ENCODE results near the gene TCF25. TPM values are rescaled to one million over a fixed set of nuclear protein-coding genes. Genes with fewer than 3 reads are reported as not detected.

Gene TCF25
- total and polyA plus RNA-seq, 2 experiments from 2014 or later = 95.4 to 143 TPM

DNA sequence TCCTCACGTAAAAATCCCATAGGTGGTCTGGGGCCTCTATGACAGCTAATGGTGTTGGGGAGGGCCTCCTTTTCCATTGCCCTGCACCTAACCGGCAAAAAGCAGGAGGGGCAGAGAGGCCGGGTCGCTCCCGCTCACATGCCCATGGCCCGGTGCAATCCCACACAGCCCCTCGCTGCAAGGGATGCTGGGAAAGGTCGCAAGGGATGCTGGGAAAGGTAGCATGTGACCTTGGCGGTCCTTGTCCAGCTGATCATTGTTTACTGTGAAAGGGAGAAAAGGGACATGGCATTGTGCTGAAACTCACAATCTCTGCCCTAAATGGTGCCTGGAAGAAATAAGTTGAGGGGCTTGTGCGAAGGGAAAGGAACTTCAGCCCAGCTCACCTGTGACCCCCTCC, 85.2 kb downstream of the TCF25 start:
- H3K27ac ChIP-seq (ENCODE audit: low read depth) = no peak overlapping the region
- no peak overlapping the region for H3K4me2 ChIP-seq
- Mint-ChIP-seq H3K36me3 (ENCODE audit: low read depth) (peaks cover 29% of the 10 kb centered on the region), H3K4me3 (no peak overlapping the region; the same call in 2 of the 3 replicates), H3K4me1 (peaks cover 9% of the 10 kb centered on the region), H3K9me3 (no peaks in the 10 kb centered on the region), H3K27ac (no peak overlapping the region; the same call in 1 of the 2 replicates), H3K27me3 (ENCODE audit: insufficient read depth, low read depth, poor library complexity) (peaks cover 10% of the 10 kb centered on the region)
- no peak overlapping the region for H2AFZ ChIP-seq
- H4K20me1 ChIP-seq (replicated peaks; ENCODE audit: insufficient read depth) = no peaks in the 10 kb centered on the region; the same call in 1 of the 2 replicates
- TF ChIP-seq ZNF331 (CRISPR knock-in tag; IDR thresholded peaks at IDR 0.05; ENCODE audit: low read depth) (no peak), JUNB (IDR thresholded peaks at IDR 0.05; ENCODE audit: unreplicated experiment) (no peak), EZH2 (IDR thresholded peaks at IDR 0.05; ENCODE audit: low read depth, unreplicated experiment) (no peak), POLR2AphosphoS5 (IDR thresholded peaks at IDR 0.05; ENCODE audit: low read depth) (no peak), STAT1 (IDR thresholded peaks at IDR 0.05; ENCODE audit: unreplicated experiment) (no peak), CREB1 (CRISPR knock-in tag; IDR thresholded peaks at IDR 0.05; ENCODE audit: low read depth) (no peak), NANOG (IDR thresholded peaks at IDR 0.05; ENCODE audit: borderline replicate concordance) (no peak), ZNF114 (CRISPR knock-in tag; IDR thresholded peaks at IDR 0.05) (no peak), EZH2phosphoT487 (IDR thresholded peaks at IDR 0.05; ENCODE audit: unreplicated experiment) (no peak)
- TF ChIP-seq, protein P1, sequence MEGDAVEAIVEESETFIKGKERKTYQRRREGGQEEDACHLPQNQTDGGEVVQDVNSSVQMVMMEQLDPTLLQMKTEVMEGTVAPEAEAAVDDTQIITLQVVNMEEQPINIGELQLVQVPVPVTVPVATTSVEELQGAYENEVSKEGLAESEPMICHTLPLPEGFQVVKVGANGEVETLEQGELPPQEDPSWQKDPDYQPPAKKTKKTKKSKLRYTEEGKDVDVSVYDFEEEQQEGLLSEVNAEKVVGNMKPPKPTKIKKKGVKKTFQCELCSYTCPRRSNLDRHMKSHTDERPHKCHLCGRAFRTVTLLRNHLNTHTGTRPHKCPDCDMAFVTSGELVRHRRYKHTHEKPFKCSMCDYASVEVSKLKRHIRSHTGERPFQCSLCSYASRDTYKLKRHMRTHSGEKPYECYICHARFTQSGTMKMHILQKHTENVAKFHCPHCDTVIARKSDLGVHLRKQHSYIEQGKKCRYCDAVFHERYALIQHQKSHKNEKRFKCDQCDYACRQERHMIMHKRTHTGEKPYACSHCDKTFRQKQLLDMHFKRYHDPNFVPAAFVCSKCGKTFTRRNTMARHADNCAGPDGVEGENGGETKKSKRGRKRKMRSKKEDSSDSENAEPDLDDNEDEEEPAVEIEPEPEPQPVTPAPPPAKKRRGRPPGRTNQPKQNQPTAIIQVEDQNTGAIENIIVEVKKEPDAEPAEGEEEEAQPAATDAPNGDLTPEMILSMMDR (conservative IDR thresholded peaks at IDR 0.05; ENCODE audit: low read depth in 2 of 2) = no peak
- TF ChIP-seq, protein P2, sequence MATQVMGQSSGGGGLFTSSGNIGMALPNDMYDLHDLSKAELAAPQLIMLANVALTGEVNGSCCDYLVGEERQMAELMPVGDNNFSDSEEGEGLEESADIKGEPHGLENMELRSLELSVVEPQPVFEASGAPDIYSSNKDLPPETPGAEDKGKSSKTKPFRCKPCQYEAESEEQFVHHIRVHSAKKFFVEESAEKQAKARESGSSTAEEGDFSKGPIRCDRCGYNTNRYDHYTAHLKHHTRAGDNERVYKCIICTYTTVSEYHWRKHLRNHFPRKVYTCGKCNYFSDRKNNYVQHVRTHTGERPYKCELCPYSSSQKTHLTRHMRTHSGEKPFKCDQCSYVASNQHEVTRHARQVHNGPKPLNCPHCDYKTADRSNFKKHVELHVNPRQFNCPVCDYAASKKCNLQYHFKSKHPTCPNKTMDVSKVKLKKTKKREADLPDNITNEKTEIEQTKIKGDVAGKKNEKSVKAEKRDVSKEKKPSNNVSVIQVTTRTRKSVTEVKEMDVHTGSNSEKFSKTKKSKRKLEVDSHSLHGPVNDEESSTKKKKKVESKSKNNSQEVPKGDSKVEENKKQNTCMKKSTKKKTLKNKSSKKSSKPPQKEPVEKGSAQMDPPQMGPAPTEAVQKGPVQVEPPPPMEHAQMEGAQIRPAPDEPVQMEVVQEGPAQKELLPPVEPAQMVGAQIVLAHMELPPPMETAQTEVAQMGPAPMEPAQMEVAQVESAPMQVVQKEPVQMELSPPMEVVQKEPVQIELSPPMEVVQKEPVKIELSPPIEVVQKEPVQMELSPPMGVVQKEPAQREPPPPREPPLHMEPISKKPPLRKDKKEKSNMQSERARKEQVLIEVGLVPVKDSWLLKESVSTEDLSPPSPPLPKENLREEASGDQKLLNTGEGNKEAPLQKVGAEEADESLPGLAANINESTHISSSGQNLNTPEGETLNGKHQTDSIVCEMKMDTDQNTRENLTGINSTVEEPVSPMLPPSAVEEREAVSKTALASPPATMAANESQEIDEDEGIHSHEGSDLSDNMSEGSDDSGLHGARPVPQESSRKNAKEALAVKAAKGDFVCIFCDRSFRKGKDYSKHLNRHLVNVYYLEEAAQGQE (IDR thresholded peaks at IDR 0.05; ENCODE audit: unreplicated experiment) = no peak
- TF ChIP-seq, protein P3, sequence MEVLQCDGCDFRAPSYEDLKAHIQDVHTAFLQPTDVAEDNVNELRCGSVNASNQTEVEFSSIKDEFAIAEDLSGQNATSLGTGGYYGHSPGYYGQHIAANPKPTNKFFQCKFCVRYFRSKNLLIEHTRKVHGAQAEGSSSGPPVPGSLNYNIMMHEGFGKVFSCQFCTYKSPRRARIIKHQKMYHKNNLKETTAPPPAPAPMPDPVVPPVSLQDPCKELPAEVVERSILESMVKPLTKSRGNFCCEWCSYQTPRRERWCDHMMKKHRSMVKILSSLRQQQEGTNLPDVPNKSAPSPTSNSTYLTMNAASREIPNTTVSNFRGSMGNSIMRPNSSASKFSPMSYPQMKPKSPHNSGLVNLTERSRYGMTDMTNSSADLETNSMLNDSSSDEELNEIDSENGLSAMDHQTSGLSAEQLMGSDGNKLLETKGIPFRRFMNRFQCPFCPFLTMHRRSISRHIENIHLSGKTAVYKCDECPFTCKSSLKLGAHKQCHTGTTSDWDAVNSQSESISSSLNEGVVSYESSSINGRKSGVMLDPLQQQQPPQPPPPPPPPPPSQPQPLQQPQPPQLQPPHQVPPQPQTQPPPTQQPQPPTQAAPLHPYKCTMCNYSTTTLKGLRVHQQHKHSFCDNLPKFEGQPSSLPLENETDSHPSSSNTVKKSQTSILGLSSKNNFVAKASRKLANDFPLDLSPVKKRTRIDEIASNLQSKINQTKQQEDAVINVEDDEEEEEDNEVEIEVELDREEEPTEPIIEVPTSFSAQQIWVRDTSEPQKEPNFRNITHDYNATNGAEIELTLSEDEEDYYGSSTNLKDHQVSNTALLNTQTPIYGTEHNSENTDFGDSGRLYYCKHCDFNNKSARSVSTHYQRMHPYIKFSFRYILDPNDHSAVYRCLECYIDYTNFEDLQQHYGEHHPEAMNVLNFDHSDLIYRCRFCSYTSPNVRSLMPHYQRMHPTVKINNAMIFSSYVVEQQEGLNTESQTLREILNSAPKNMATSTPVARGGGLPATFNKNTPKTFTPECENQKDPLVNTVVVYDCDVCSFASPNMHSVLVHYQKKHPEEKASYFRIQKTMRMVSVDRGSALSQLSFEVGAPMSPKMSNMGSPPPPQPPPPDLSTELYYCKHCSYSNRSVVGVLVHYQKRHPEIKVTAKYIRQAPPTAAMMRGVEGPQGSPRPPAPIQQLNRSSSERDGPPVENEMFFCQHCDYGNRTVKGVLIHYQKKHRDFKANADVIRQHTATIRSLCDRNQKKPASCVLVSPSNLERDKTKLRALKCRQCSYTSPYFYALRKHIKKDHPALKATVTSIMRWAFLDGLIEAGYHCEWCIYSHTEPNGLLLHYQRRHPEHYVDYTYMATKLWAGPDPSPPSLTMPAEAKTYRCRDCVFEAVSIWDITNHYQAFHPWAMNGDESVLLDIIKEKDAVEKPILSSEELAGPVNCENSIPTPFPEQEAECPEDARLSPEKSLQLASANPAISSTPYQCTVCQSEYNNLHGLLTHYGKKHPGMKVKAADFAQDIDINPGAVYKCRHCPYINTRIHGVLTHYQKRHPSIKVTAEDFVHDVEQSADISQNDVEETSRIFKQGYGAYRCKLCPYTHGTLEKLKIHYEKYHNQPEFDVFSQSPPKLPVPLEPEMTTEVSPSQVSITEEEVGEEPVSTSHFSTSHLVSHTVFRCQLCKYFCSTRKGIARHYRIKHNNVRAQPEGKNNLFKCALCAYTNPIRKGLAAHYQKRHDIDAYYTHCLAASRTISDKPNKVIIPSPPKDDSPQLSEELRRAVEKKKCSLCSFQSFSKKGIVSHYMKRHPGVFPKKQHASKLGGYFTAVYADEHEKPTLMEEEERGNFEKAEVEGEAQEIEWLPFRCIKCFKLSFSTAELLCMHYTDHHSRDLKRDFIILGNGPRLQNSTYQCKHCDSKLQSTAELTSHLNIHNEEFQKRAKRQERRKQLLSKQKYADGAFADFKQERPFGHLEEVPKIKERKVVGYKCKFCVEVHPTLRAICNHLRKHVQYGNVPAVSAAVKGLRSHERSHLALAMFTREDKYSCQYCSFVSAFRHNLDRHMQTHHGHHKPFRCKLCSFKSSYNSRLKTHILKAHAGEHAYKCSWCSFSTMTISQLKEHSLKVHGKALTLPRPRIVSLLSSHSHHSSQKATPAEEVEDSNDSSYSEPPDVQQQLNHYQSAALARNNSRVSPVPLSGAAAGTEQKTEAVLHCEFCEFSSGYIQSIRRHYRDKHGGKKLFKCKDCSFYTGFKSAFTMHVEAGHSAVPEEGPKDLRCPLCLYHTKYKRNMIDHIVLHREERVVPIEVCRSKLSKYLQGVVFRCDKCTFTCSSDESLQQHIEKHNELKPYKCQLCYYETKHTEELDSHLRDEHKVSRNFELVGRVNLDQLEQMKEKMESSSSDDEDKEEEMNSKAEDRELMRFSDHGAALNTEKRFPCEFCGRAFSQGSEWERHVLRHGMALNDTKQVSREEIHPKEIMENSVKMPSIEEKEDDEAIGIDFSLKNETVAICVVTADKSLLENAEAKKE (CRISPR knock-in tag; IDR thresholded peaks at IDR 0.05) = no peak
- TF ChIP-seq, protein P4, sequence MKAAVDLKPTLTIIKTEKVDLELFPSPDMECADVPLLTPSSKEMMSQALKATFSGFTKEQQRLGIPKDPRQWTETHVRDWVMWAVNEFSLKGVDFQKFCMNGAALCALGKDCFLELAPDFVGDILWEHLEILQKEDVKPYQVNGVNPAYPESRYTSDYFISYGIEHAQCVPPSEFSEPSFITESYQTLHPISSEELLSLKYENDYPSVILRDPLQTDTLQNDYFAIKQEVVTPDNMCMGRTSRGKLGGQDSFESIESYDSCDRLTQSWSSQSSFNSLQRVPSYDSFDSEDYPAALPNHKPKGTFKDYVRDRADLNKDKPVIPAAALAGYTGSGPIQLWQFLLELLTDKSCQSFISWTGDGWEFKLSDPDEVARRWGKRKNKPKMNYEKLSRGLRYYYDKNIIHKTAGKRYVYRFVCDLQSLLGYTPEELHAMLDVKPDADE (IDR thresholded peaks at IDR 0.05) = no peak
- no peak for ATAC-seq
- DNase-seq (ENCODE audit: low spot score) = no peak
- no peaks in the 10 kb centered on the region for H3K36me3 ChIP-seq (ENCODE audit: insufficient read depth)
- H3K4me3 ChIP-seq = no peak overlapping the region
- no peaks in the 10 kb centered on the region for H3K9me2 ChIP-seq (ENCODE audit: insufficient read depth)
- no peaks in the 10 kb centered on the region for H3F3A ChIP-seq (replicated peaks; ENCODE audit: low read depth)
- no peaks in the 10 kb centered on the region for H3K79me2 ChIP-seq (replicated peaks; ENCODE audit: insufficient read depth)
- H3K27me3 ChIP-seq (ENCODE audit: insufficient read depth) = no peaks in the 10 kb centered on the region
- no peaks in the 10 kb centered on the region for H3K4me1 ChIP-seq (ENCODE audit: insufficient read depth)

Data from GM23338 (cell line).